Thyroid gland (tissue), 4 donors: ENCODE results near the gene PIGZ. TPM values are rescaled to one million over a fixed set of nuclear protein-coding genes. Genes with fewer than 3 reads are reported as not detected.
A peak's percentile ranks its signal among the peaks of the same experiment; 100 is the strongest.

ENCODE experiments used
- DNase-seq, 2 donors: peaks; one replicate each; pipeline ENCODE4 v3.0.0-alpha.2; 2019
- H3K27ac ChIP-seq, 3 donors: fragments of 200-600 bp; sonication (generic); 1 replicate in 2 of 3; 2 replicates in 1 of 3; pipeline ENCODE4 v1.5.1; 2016 to 2019; ENCODE audit warnings: mild to moderate bottlenecking in 1 of 3, moderate library complexity in 1 of 3
- H3K27me3 ChIP-seq: fragments of 200-600 bp; sonication (generic); one replicate; pipeline ENCODE4 v1.5.1; 2019
- H3K36me3 ChIP-seq, 2 donors: fragments of 200-600 bp; sonication (generic); one replicate each; pipeline ENCODE4 v1.5.1; 2016 to 2019
- H3K4me1 ChIP-seq, 2 donors: fragments of 200-600 bp; sonication (generic); one replicate each; pipeline ENCODE4 v1.5.1; 2017 to 2019
- H3K4me3 ChIP-seq, 3 donors: fragments of 200-600 bp; sonication (generic); replicated peaks in 1 of 3; 1 replicate in 2 of 3; 2 replicates in 1 of 3; pipeline ENCODE4 v1.5.1; 2016; ENCODE audit warnings: mild to moderate bottlenecking in 1 of 3
- H3K9me3 ChIP-seq: fragments of 200-600 bp; sonication (generic); one replicate; pipeline ENCODE4 v1.5.1; 2017
- POLR2A ChIP-seq, 2 donors: fragments of 450-650 bp; IDR thresholded peaks; one replicate each; pipeline ENCODE4 v1.6.1; 2017; ENCODE audit warnings: antibody characterized with exemption in 2 of 2, mild to moderate bottlenecking in 2 of 2, moderate library complexity in 1 of 2
- WGBS, 2 donors: methylation state at CpG; one replicate each; pipeline ENCODE4 v1.1.5; 2017; 5-methylcytosine and 5-hydroxymethylcytosine counted together
- intact Hi-C: fragments of 100-400 bp; cut with DNase I; formaldehyde crosslinking; loops from one replicate; pipeline ENCODE4 v1.15.1; 2023
- total RNA-seq, 4 donors: library from RNA; depleted of rRNA; stranded (reverse); fragments of >200 nt; gene quantifications; one replicate each; pipeline ENCODE4 v1.2.3, GENCODE V29; 2016
- TF ChIP-seq, protein P1 (sequence below), 6 experiments: fragments of 200-600 bp in 3 of 6; fragments of 450-650 bp in 3 of 6; sonication (generic) in 3 of 6; IDR thresholded peaks; one replicate each; pipeline ENCODE4 v1.5.1; 2016 to 2019; ENCODE audit warnings: antibody characterized with exemption in 6 of 6, mild to moderate bottlenecking in 2 of 6, inconsistent platforms in 1 of 6, moderate library complexity in 1 of 6

Gene PIGZ
- total RNA-seq, 4 donors from 2014 or later: 0.46 to 9.5 (median 6.3) TPM

DNA sequence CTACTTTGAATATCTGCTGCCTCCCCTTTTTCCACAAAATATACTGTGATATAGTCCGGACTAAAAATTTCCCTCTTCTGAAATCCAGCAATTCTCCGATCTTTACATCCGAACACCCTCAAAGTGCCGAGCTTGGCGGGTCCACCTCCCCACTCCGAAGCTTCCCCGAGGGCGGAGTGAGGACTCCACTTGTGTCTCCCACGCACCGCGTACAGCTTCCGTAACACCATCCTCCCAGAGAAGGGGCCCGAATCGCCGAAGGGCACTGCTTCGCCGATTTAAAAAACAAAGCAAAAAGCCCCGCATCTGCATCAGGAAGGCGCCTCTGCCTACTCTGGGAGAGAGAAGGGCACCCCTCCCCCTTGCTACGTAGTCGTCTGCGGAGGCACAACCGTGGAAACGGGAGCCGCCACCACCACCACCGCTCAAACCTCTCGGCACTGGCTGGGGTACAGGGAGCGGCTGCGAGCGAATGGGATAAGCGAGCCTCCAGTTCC lies 26.9 kb downstream of the PIGZ start:
- no peak for TF ChIP-seq POLR2A (IDR thresholded peaks at IDR 0.05)
- TF ChIP-seq, protein P1, sequence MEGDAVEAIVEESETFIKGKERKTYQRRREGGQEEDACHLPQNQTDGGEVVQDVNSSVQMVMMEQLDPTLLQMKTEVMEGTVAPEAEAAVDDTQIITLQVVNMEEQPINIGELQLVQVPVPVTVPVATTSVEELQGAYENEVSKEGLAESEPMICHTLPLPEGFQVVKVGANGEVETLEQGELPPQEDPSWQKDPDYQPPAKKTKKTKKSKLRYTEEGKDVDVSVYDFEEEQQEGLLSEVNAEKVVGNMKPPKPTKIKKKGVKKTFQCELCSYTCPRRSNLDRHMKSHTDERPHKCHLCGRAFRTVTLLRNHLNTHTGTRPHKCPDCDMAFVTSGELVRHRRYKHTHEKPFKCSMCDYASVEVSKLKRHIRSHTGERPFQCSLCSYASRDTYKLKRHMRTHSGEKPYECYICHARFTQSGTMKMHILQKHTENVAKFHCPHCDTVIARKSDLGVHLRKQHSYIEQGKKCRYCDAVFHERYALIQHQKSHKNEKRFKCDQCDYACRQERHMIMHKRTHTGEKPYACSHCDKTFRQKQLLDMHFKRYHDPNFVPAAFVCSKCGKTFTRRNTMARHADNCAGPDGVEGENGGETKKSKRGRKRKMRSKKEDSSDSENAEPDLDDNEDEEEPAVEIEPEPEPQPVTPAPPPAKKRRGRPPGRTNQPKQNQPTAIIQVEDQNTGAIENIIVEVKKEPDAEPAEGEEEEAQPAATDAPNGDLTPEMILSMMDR (IDR thresholded peaks at IDR 0.05): no peak
- Histone ChIP-seq H3K27me3 (no peaks in the 10 kb centered on the region), H3K9me3 (no peaks in the 10 kb centered on the region), H3K27ac (peak overlapping the region; percentile 51 to 79 (median 63)), H3K4me1 (peaks cover 14 to 19% of the 10 kb centered on the region in 2 donors), H3K36me3 (peaks cover 23% of the 10 kb centered on the region in 2 donors), H3K4me3 (peak overlapping the region; percentile 54 to 100 (median 96))
- intact Hi-C loops: loop anchor here (2.0 kb wide), 1 partner anchor 73 kb away; no protein-coding TSS in a partner anchor
- whole genome bisulfite sequencing, 2 donors: 0 to 1% methylated on average over 14 to 30 of the region's 31 CpGs
- peak; percentile 43 to 54 for DNase-seq

DNA sequence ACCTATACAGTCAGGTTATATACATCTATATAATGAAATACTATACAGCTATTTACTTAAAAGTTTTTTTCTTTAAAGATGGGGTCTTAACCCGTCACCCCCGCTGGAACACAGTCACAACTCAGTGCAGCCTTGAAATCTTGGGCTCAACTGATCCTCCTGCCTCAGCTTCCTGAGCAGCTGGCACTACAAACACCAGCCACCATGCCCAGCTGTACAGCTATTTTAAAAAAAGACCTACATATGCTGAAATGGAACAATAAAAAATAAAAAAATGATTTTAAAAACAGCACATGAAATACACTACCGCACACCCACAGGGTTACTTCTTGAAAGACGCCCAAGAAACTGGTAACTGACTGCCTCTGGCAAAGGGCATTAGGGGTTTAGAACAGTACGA lies 30.1 kb downstream of the PIGZ start:
- H3K9me3 ChIP-seq: no peaks in the 10 kb centered on the region
- no peaks in the 10 kb centered on the region for H3K27me3 ChIP-seq
- no peak overlapping the region for H3K4me3 ChIP-seq
- intact Hi-C loops: no loop called here
- WGBS, 2 donors: 93 to 94% methylated on average over 5 of the region's 5 CpGs
- TF ChIP-seq, protein P1 (IDR thresholded peaks at IDR 0.05): no peak
- no peak for TF ChIP-seq POLR2A (IDR thresholded peaks at IDR 0.05)
- DNase-seq: no peak
- H3K27ac ChIP-seq: no peak overlapping the region
- H3K36me3 ChIP-seq: peaks cover 44 to 51% of the 10 kb centered on the region in 2 donors
- peaks cover 13 to 14% of the 10 kb centered on the region in 2 donors for H3K4me1 ChIP-seq

DNA sequence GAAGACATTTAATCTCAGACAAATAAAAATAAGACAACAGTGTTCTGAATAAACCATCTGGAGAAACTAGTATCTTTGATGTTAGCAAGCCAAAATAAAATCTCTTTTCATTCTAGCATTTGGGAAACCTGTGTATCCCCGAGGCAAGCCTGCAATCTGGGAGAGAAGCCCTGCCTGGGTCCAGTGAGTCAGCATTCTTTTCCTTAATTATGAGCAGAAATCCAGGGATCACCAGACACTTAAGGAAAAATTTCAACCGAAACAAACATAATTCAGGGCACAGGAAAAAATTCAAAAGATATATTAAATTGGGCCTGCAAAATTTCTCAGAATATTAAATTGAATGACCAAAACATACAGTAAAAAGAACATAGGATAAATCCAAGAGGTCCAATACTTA lies 30.5 kb downstream of the PIGZ start:
- Histone ChIP-seq H3K36me3 (peaks cover 48 to 54% of the 10 kb centered on the region in 2 donors), H3K4me1 (peaks cover 9 to 10% of the 10 kb centered on the region in 2 donors)
- intact Hi-C loops: no loop called here

DNA sequence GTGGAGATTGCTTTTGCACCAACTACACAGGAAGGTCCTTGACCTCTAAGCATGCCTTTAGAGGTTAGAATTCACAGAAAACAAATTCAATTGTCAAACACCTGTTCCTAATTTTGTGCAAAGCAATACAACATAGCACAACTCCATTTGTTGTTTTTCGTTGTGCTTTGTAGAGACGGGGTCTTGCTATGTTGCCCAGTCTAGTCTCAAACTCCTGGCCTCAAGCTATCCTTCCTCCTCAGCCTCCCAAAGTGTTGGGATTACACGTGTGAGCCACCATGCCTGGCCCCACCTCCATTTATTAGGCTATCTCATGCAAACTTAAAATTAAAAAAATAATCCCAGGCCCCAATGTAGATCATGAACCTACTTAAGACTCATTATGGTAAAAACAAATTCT lies 32.3 kb downstream of the PIGZ start:
- WGBS, 2 donors: 91 to 92% methylated on average over 3 of the region's 3 CpGs
- Histone ChIP-seq H3K9me3 (no peaks in the 10 kb centered on the region), H3K4me1 (peaks cover 5 to 8% of the 10 kb centered on the region in 2 donors), H3K27me3 (no peaks in the 10 kb centered on the region), H3K4me3 (no peak overlapping the region), H3K27ac (no peak overlapping the region), H3K36me3 (peaks cover 60 to 67% of the 10 kb centered on the region in 2 donors)
- DNase-seq: no peak
- TF ChIP-seq, protein P1 (IDR thresholded peaks at IDR 0.05): no peak
- TF ChIP-seq POLR2A (IDR thresholded peaks at IDR 0.05): no peak
- intact Hi-C loops: no loop called here

More for the DNA sequence above, 30.5 kb downstream of the PIGZ start:
- 92 to 97% methylated on average over 2 of the region's 2 CpGs for WGBS, 2 donors
- no peak for DNase-seq
- no peak for TF ChIP-seq POLR2A (IDR thresholded peaks at IDR 0.05)
- TF ChIP-seq, protein P1 (IDR thresholded peaks at IDR 0.05): no peak
- H3K27ac ChIP-seq: no peak overlapping the region
- no peaks in the 10 kb centered on the region for H3K9me3 ChIP-seq
- H3K27me3 ChIP-seq: no peaks in the 10 kb centered on the region
- H3K4me3 ChIP-seq: no peak overlapping the region

DNA sequence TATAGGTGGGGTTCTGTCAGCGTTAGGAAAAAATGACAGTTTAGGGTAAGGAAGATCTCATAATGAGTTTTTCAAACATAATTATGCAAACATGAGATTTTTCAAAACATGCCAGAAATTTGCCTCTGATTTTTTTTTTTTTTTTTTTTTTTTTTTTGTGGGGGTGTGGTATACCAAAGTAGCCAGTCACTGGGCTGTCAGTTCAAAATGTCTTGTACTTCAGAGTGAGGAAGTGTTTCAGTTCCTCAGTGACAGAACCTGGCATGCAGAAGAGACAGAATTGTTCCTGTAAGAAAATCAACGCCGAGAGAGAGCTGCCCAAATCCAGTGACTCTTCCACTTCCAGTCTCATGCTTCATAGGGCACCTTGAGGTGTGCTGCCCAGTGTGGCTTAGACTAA lies 36.0 kb downstream of the PIGZ start:
- peaks cover 50 to 60% of the 10 kb centered on the region in 2 donors for H3K36me3 ChIP-seq
- H3K4me1 ChIP-seq: no peaks in the 10 kb centered on the region
- H3K9me3 ChIP-seq: no peaks in the 10 kb centered on the region
- no peaks in the 10 kb centered on the region for H3K27me3 ChIP-seq
- no peak overlapping the region for H3K27ac ChIP-seq
- no peak overlapping the region for H3K4me3 ChIP-seq
- TF ChIP-seq, protein P1 (IDR thresholded peaks at IDR 0.05): no peak
- no peak for TF ChIP-seq POLR2A (IDR thresholded peaks at IDR 0.05)
- intact Hi-C loops: no loop called here
- no peak for DNase-seq
- 92 to 93% methylated on average over 3 of the region's 3 CpGs for WGBS, 2 donors
